Stimulated activated CD4-positive, alpha-beta T cell treated with anti-CD3 and anti-CD28 coated beads, Interleukin-4, amount 100 ng/mL, for 1 hour (primary cell): ENCODE measurements around the gene MORC2.

ENCODE experiments used
- DNase-seq: peaks from one replicate; pipeline ENCODE4 v3.0.0-alpha.2; 2020

Gene MORC2

GRCh38 chr22:30885001-30885366 lies 83.6 kb downstream of the MORC2 start:
- DNase-seq = no peak

- no peak for DNase-seq
Measured at GRCh38 chr22:30884211-30885000, 84.2 kb downstream of the MORC2 start.

GRCh38 chr22:30883586-30884145 lies 84.9 kb downstream of the MORC2 start:
- no peak for DNase-seq

GRCh38 chr22:30882974-30883533 lies 85.5 kb downstream of the MORC2 start:
- DNase-seq = no peak

- DNase-seq = no peak
Measured at GRCh38 chr22:30882184-30882717, 86.3 kb downstream of the MORC2 start.

- no peak for DNase-seq
Measured at GRCh38 chr22:30881361-30882183, 87.0 kb downstream of the MORC2 start.

GRCh38 chr22:30880847-30881246 lies 87.7 kb downstream of the MORC2 start:
- DNase-seq = no peak

GRCh38 chr22:30880181-30880601 lies 88.4 kb downstream of the MORC2 start:
- no peak for DNase-seq

- no peak for DNase-seq
Measured at GRCh38 chr22:30879415-30879797, 89.2 kb downstream of the MORC2 start.

GRCh38 chr22:30878516-30879414 lies 89.8 kb downstream of the MORC2 start:
- DNase-seq = no peak

GRCh38 chr22:30877662-30878515 lies 90.7 kb downstream of the MORC2 start:
- no peak for DNase-seq

GRCh38 chr22:30876915-30877553 lies 91.5 kb downstream of the MORC2 start:
- no peak for DNase-seq

- no peak for DNase-seq
Measured at GRCh38 chr22:30876221-30876751, 92.3 kb downstream of the MORC2 start.

GRCh38 chr22:30875481-30876215 lies 92.9 kb downstream of the MORC2 start:
- no peak for DNase-seq
